GM21526 (cell line): ENCODE results near the gene BRF1.

Source experiments
- ATAC-seq: cut with Tn5 transposase; IDR thresholded peaks from one replicate; pipeline ENCODE4 v1.9.1; 2021; ENCODE audit warnings: moderate library complexity; ENCODE audit not compliant: unreplicated experiment, low FRiP score

BRF1 gene

GRCh38 chr14:105165761-105166485 is 134.9 kb downstream of the BRF1 start:
- ATAC-seq, result no peak

DNA sequence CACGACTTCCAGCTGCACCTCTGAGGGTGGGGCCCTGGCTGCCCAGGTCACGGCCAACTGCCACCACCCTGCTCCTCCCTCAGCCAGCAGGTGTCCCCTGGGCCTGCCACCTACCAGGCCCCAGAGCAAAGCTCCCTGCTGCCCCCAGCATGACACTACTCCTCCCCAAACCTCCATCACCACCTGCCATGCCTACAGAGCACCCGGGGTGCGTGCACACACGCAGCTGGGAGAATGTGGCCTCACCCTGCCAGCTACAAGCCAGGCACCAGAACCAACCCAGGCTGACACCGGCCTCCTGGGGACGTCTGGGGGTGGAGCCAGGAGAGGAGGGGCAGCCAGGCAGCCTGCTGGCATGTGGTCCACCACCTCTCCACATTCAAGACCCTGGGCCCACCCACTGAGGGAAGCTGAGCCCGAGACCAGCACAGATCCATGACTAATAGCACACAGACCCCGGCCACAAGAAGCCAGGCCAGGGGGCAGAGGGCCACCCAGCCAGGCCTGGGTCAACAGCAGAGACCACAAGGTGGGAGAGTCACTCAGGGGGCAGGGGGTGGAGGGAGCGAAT is 135.6 kb downstream of the BRF1 start:
- no peak for ATAC-seq

DNA sequence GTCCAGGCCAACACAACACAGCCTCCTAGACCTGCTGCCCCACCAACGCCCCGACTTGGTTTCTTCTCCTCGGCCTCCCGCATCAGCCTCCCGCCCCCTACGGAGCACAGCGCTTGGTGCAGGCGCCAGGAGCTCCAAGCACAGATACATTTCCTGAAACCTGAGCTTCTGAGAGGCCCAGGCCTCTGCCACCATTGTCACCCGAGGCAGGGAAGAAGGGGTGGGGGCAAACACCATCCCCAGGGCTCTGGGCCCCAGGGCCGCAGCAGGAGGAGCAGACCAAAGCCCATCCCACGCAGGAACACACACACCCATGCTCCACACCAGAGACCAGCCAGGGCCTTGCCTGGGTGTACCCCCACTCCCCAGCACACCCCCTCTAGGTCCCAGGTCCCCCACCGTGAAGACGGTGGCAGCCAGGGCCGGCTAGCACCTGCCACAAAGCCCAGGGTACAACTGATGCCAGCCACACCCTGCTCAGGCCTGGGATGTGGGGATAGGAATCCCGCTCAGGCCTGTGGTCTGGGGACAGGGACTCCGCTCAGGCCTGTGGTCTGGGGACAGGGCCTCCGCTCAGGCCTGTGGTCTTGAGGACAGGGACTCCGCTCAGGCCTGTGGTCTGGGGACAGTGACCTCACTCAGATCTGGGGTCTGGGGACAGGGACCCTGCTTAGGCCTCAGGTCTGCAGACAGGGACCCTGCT is 137.6 kb downstream of the BRF1 start:
- no peak for ATAC-seq

GRCh38 chr14:105162669-105162979 is 138.2 kb downstream of the BRF1 start:
- ATAC-seq, result no peak

DNA sequence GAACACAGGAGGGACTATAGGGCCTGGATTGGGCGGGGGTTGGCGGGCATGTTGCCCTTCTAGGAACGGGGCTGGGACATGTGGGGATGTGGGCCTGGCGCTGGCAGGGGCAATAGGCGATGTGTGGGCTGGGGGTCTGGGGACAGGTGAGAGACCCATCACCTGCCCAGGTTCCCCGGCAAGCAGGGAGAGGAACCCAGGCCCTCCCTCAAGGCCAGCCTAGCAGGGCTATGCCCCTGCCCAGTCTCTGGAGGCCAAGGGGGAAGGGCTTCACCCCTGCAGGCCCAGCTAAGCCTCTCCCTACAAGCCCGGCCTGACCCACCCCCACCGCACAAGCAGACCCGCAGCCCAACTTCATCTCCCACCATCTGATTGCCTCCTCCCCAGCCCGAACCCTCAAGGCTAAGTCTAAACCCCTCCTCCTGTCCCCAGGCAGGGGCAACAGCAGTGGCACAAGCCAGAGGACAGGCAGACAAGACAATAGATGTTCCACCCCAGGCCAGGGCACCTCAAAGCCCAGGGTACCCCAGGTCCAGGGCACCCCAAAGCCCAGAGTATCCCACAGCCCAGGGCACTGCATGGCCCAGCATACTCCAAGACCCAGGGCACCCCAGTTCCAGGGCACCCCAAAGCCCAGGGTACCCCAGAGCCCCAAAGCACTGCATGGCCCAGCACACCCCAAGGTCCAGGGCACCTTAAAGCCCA is 138.7 kb downstream of the BRF1 start:
- ATAC-seq, result no peak

- no peak for ATAC-seq
Observed at GRCh38 chr14:105161309-105161708, 139.5 kb downstream of the BRF1 start.

- no peak for ATAC-seq
Observed at GRCh38 chr14:105160776-105161175, 140.0 kb downstream of the BRF1 start.

DNA sequence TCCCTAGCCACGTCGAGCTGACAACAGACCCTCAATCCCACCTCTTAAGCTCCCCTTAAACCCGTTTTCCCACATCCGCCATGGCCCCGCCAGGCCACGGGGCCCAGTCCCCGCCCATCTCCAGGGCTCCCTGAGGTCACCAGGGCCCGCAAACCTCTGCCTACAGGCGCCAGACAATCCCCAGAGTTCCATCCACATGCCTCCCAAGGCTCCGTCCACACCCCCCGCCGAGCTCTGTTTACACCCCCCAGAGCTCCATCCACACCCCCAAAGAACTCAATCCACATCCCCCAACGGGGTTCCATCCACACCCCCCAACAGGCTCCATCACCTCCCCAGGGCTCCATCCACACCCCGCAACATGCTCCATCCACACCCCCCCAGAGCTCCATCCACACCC is 141.5 kb downstream of the BRF1 start:
- no peak for ATAC-seq
